ENCODE results near the gene LEMD1.

- TF ChIP-seq POLR2AphosphoS5 (IDR thresholded peaks at IDR 0.05; ENCODE audit: insufficient read depth in 1 of 2, low read depth in 1 of 2): no peak
- TF ChIP-seq POLR2A (IDR thresholded peaks at IDR 0.05): no peak
- TF ChIP-seq CTCF (IDR thresholded peaks at IDR 0.05): no peak
These were observed 3.2 kb upstream of the LEMD1 start for GRCh38 chr1:205424901-205425600.

Measured in vagina (tissue), 2 donors.